Fibroblast of villous mesenchyme (primary cell): ENCODE measurements around the gene ZNF600. TPM values are rescaled to one million over a fixed set of nuclear protein-coding genes. Genes with fewer than 3 reads are reported as not detected.
"Not testable (repeated sequence)": the region's sequence is repeated elsewhere in the genome, so short reads cannot be mapped to it uniquely, and the experiment has no call there.

ENCODE experiments used
- DNase-seq: peaks from one replicate; pipeline ENCODE4 v3.0.0-alpha.2; 2010; ENCODE audit warnings: low read depth
- H3K4me3 ChIP-seq: 2 replicates; pipeline ENCODE4 v1.5.1; 2011; ENCODE audit warnings: low read depth, mild to moderate bottlenecking, low read length
- total RNA-seq: library from RNA; depleted of rRNA; stranded (reverse); fragments of >200 nt; gene quantifications from 2 replicates; pipeline ENCODE4 v1.2.3, GENCODE V29; 2012
- TF ChIP-seq, protein P1 (sequence below): IDR thresholded peaks from 2 replicates; pipeline ENCODE4 v1.5.1; 2012; ENCODE audit warnings: low read depth, mild to moderate bottlenecking, low read length; ENCODE audit not compliant: insufficient read depth

Gene ZNF600
- total RNA-seq, 1 donor, result 5.6 TPM

DNA sequence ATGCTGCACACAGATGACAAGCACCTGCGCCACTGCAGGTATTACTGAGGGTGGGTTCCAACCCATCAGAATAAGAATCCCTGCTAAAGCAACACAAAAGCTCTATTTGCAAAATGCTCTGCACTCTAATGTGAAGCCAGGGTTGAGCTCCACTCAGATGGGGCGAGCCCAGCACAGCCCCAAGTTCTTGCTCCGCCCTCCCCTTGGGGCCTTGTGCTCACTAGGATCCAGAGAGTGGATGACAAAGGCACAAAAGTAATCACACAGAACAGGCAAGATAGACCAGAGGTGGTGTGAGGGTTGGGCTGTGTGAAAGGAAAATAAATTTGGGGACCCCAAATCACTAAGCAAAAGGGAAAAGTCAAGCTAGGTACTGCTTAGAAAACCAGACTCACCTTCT lies 43.5 kb downstream of the ZNF600 start:
- DNase-seq, result no peak
- TF ChIP-seq, protein P1, sequence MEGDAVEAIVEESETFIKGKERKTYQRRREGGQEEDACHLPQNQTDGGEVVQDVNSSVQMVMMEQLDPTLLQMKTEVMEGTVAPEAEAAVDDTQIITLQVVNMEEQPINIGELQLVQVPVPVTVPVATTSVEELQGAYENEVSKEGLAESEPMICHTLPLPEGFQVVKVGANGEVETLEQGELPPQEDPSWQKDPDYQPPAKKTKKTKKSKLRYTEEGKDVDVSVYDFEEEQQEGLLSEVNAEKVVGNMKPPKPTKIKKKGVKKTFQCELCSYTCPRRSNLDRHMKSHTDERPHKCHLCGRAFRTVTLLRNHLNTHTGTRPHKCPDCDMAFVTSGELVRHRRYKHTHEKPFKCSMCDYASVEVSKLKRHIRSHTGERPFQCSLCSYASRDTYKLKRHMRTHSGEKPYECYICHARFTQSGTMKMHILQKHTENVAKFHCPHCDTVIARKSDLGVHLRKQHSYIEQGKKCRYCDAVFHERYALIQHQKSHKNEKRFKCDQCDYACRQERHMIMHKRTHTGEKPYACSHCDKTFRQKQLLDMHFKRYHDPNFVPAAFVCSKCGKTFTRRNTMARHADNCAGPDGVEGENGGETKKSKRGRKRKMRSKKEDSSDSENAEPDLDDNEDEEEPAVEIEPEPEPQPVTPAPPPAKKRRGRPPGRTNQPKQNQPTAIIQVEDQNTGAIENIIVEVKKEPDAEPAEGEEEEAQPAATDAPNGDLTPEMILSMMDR, result no peak

DNA sequence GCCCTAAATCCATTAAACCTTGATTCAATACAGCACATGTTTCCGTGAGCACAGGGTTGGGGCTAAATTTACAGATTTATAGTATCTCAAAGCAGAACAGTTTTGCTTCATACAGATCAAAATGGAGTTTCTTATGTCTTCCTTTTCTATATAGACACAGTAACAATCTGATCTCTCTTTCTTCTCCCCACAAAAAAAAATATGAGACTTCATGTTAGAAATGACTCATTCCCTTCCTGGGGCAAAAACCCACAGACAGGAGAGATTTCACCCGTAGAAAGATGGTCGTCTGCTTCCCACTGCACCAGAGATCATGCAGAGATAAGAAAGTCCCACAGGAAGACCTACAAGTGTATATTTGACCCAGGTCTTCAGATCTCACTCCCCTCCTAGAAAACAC lies 44.1 kb downstream of the ZNF600 start:
- H3K4me3 ChIP-seq, result no peak overlapping the region
- TF ChIP-seq, protein P1, result no peak
- DNase-seq, result no peak

More for the DNA sequence above, 43.5 kb downstream of the ZNF600 start:
- H3K4me3 ChIP-seq, result no peak overlapping the region

DNA sequence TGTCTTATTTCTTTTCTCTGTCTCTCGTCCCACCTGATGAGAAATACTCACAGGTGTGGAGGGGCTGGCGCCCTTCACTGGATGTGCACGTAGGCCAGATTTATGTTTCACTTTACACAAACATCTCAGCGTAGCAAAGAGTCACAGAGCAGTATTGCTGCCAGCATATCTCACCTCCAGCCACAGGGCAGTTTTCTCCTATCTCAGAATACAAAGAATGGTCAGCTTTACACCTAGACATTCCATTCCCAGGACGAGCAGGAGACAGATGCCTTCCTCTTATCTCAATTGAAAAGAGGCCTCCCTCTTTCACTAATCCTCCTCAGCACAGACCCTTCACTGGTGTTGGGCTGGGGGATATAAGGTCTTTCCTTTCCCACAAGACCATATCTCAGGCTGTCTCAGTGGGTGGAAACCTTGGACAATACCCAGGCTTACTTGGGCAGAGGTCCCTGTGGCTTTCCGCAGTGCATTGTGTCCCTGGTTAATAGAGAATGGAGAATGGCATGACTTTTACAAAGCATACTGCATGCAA lies 44.6 kb downstream of the ZNF600 start:
- DNase-seq, result no peak
- TF ChIP-seq, protein P1, result no peak
- no peak overlapping the region for H3K4me3 ChIP-seq

GRCh38 chr19:52741371-52741770 lies 45.2 kb downstream of the ZNF600 start:
- peak; percentile 34 for DNase-seq
- not testable (repeated sequence) for H3K4me3 ChIP-seq

- TF ChIP-seq, protein P1, result no peak
- no peak for DNase-seq
These were observed 47.0 kb downstream of the ZNF600 start for GRCh38 chr19:52739576-52739975.

DNA sequence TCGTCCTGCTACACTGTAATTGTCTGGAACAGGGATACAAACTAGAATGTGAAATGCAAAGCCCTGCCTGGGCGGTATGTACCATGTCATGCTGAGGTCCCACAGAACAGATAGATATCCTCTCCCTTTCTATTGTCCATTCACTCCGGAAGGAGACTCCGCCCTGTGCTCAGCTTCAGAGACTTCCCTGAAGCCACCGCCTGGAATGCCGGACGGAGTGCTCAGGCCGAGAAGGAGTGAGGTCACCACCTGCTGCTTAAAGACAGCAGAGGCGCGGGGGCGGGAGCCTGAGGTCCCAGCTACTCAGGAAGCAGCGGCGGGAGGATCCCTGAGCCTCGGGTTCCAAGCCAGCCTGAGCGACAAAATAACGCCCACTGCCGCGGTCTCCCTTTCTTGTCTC lies 50.9 kb downstream of the ZNF600 start:
- TF ChIP-seq, protein P1, result no peak
- DNase-seq, result peak; percentile 79
- peak overlapping the region; percentile 3 for H3K4me3 ChIP-seq

More at GRCh38 chr19:52739576-52739975, 47.0 kb downstream of the ZNF600 start:
- H3K4me3 ChIP-seq, result no peak overlapping the region

- DNase-seq, result peak; percentile 97
- peak within 1 kb of the TSS; percentile 96 for H3K4me3 ChIP-seq
- TF ChIP-seq, protein P1, result peak; percentile 75
These were observed 51.5 kb downstream of the ZNF600 start, which contains the start of gene ZNF611 for GRCh38 chr19:52734893-52735661. Gene ZNF611, minus strand, starts transcription at chr19:52735044. Its CDS starts 19,150 bp downstream, at chr19:52715894.
